NB4 (cell line): Measurements from ENCODE around the gene GAS2L2.

ENCODE experiments used
- DNase-seq: peaks from one replicate; pipeline ENCODE4 v3.0.0; 2010; ENCODE audit warnings: low read depth
- H3K4me3 ChIP-seq: one replicate; pipeline ENCODE4 v1.5.1; 2011; ENCODE audit warnings: mild to moderate bottlenecking, low read depth, low read length, moderate library complexity
- MYC ChIP-seq: IDR thresholded peaks from 2 replicates; pipeline ENCODE4 v1.6.1; 2011; ENCODE audit warnings: low read depth, low read length
- POLR2A ChIP-seq: IDR thresholded peaks from 2 replicates; pipeline ENCODE4 v1.6.1; 2011; ENCODE audit warnings: mild to moderate bottlenecking; ENCODE audit not compliant: insufficient read length; ENCODE audit errors: extremely low read depth
- TF ChIP-seq, protein P1 (sequence below): IDR thresholded peaks from 2 replicates; pipeline ENCODE4 v1.6.1; 2011; ENCODE audit warnings: low read depth, low read length
- TF ChIP-seq, protein P2 (sequence below): IDR thresholded peaks from one replicate; pipeline ENCODE4 v1.5.1; 2012; ENCODE audit warnings: low read depth, low read length

Gene GAS2L2

DNA sequence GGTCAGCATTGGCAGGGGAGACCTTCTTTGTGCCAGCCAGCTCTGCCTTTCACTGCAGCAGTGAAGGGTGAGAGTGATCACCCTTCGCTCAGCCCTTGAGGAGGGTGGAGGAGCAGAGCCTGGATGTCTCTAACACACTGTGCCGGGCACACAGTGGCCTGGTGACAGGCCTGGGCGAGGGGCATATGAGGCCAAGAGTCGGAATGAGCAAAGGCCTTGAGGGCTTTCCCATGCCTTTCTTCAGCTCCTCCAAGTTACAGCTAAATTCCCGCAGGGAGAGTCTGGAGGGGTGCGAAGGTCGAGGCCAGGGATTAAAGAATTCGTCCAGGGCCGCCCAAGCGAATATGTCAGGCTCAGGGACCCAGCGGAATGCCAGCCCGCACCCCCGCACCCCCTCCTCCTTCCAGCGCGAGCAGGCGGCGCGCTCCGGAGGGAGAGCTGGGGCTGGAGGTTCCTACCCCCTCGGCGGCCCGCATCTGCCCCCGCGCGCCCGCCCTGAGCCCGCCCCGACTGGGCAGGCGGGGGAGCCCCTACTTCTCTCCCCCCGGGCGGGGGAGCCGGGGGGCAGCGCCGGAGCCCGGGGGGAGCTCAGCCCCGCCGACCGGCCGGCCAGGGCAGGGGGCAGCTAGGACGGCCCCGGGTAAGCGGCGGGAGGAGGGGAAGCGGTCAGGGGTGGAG is 21.7 kb downstream of the GAS2L2 start, which contains the start of gene RASL10B:
RASL10B (plus strand) TSS at position 401 of the 678 bp plus-strand sequence. CDS start 3,546 bp downstream, outside the sequence.
- TF ChIP-seq MYC (no peak), POLR2A (no peak)
- TF ChIP-seq, protein P1, sequence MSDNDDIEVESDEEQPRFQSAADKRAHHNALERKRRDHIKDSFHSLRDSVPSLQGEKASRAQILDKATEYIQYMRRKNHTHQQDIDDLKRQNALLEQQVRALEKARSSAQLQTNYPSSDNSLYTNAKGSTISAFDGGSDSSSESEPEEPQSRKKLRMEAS = no peak
- TF ChIP-seq, protein P2, sequence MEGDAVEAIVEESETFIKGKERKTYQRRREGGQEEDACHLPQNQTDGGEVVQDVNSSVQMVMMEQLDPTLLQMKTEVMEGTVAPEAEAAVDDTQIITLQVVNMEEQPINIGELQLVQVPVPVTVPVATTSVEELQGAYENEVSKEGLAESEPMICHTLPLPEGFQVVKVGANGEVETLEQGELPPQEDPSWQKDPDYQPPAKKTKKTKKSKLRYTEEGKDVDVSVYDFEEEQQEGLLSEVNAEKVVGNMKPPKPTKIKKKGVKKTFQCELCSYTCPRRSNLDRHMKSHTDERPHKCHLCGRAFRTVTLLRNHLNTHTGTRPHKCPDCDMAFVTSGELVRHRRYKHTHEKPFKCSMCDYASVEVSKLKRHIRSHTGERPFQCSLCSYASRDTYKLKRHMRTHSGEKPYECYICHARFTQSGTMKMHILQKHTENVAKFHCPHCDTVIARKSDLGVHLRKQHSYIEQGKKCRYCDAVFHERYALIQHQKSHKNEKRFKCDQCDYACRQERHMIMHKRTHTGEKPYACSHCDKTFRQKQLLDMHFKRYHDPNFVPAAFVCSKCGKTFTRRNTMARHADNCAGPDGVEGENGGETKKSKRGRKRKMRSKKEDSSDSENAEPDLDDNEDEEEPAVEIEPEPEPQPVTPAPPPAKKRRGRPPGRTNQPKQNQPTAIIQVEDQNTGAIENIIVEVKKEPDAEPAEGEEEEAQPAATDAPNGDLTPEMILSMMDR = no peak
- peak; percentile 42 for DNase-seq
- no peak within 1 kb of the TSS for H3K4me3 ChIP-seq

DNA sequence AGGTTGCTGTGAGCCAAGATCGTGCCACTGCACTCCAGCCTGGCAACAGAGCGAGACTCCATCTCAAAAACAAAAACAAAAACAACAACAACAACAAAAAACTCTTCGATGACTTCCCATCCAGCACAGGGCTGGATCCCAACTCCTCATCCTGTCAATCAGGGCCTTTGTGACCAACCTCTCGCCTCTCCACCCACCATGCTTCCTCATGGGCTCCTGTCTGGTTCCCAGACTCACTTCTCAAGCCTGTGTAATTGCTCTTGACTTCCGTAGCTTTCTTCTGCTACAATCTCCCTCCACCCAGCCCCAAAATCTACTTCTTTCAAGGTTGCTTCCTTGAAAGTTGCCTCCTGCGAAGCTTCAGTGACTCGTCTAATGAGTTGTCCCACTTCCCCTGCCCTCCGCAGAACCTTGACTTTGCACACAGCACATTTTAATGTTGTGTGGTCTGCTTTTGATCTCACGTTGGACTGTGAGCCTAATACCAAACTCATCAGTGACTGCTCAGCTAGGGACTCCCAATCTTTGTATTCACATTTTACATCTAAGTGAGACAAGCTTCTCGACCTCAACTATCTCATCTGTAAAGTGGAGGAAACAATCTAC is 22.5 kb downstream of the GAS2L2 start:
- TF ChIP-seq, protein P1 = no peak
- TF ChIP-seq MYC (no peak), POLR2A (no peak)
- TF ChIP-seq, protein P2 = no peak
- H3K4me3 ChIP-seq = no peak overlapping the region
- DNase-seq = no peak

DNA sequence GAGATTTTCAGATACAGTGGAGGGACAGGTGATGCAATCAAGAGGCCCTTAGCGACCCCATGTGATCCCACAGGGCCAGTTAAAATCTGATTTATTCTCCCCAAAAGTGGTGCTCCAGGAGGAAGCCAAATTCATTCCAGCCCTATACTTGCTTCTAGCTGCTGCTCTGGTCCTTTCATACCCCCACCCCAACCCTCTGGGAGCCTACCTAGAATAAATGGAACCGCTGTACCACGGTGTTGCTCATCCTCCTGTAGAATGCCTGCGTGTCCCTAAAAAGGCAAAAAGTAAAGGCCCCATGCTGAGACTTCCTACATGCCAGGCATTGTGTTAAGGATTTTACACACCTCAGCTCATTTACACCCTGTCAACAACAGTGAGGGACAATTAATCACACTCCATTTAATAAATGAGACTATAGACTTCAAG is 23.6 kb downstream of the GAS2L2 start:
- H3K4me3 ChIP-seq = no peak overlapping the region
- TF ChIP-seq, protein P2 = no peak
- TF ChIP-seq POLR2A (no peak), MYC (no peak)
- TF ChIP-seq, protein P1 = no peak
- no peak for DNase-seq

DNA sequence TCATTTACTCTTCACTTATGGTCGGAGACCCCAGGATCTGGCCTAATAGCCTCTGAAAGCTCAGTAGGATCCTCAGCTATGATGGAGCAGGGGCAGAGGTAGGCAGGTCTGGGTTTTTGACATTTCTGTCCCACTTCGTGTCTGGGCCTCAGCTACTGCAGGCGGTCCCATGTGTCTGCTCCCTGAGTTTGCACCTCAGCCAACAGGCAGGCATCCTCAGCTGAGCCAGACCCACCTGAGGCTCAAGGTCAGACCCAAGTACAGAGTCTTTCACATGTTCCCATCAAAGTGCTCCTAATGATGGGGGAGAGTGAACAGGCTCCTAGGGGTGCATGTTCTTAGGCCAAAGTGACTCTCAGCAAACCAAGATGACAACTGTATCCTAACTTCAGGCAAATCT is 24.5 kb downstream of the GAS2L2 start:
- H3K4me3 ChIP-seq = no peak overlapping the region
- TF ChIP-seq, protein P2 = no peak
- TF ChIP-seq MYC (no peak), POLR2A (no peak)
- TF ChIP-seq, protein P1 = no peak
- DNase-seq = no peak

DNA sequence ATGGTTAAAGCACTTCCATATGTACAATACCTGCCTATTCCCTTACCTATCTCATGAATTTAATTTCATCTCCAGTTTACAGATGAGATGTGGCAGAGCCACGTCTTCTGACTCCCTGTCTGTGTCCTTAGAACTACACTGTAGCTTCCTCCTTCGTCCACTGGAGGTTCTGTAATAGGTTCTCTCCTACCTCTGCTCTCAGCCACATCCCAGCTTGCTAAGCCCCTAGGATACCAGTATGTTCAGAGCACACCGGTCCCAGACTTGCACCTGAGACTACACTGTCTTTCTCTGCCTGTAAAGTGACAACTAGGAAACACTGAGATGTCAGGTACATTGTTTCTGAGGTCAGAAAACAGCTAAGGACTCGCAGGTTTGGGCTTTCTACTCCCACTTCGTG is 25.4 kb downstream of the GAS2L2 start:
- no peak for DNase-seq
- TF ChIP-seq MYC (no peak), POLR2A (no peak)
- TF ChIP-seq, protein P2 = no peak
- TF ChIP-seq, protein P1 = no peak
- no peak overlapping the region for H3K4me3 ChIP-seq
